Astrocyte (in vitro differentiated cells and primary cell): Measurements from ENCODE around the gene RBM17. TPM values are rescaled to one million over a fixed set of nuclear protein-coding genes. Genes with fewer than 3 reads are reported as not detected.

ENCODE experiments used
- DNase-seq: peaks from one replicate; pipeline ENCODE4 v3.0.0-alpha.2; 2010; ENCODE audit warnings: low read depth
- FAIRE-seq: peaks from 2 replicates; lab custom pipeline; 2011; peaks lifted over from hg19 to GRCh38; lab: Jason Lieb, UNC
- H2AFZ ChIP-seq: 2 replicates; pipeline ENCODE4 v1.6.0; 2012; ENCODE audit warnings: low read depth, low read length, inconsistent platforms
- H3K27ac ChIP-seq: 2 replicates; pipeline ENCODE4 v1.5.1; 2011; ENCODE audit warnings: low read depth, low read length, inconsistent platforms
- H3K27me3 ChIP-seq: 2 replicates; pipeline ENCODE4 v1.6.0; 2011; ENCODE audit warnings: low read length, inconsistent platforms; ENCODE audit not compliant: insufficient read depth
- H3K36me3 ChIP-seq: 2 replicates; pipeline ENCODE4 v1.5.1; 2011; ENCODE audit warnings: low read length, inconsistent platforms; ENCODE audit not compliant: insufficient read depth
- H3K4me1 ChIP-seq: 2 replicates; pipeline ENCODE4 v1.5.1; 2011; ENCODE audit warnings: low read length, inconsistent platforms; ENCODE audit not compliant: insufficient read depth
- H3K4me2 ChIP-seq: 2 replicates; pipeline ENCODE4 v1.6.0; 2012; ENCODE audit warnings: low read length, inconsistent platforms
- H3K4me3 ChIP-seq: 2 replicates; pipeline ENCODE4 v1.5.1; 2011; ENCODE audit warnings: low read depth, mild to moderate bottlenecking, low read length, inconsistent platforms; ENCODE audit not compliant: insufficient read depth
- H3K79me2 ChIP-seq: 2 replicates; pipeline ENCODE4 v1.6.0; 2012; ENCODE audit warnings: mild to moderate bottlenecking, low read length, inconsistent platforms; ENCODE audit not compliant: insufficient read depth
- H3K9ac ChIP-seq: 2 replicates; pipeline ENCODE4 v1.6.0; 2012; ENCODE audit warnings: mild to moderate bottlenecking, low read length, inconsistent platforms
- H3K9me3 ChIP-seq: 2 replicates; pipeline ENCODE4 v1.5.1; 2012; ENCODE audit warnings: low read depth, mild to moderate bottlenecking, low read length, inconsistent platforms; ENCODE audit not compliant: insufficient read depth
- H4K20me1 ChIP-seq: 2 replicates; pipeline ENCODE4 v1.6.0; 2012; ENCODE audit warnings: low read length, inconsistent platforms; ENCODE audit not compliant: insufficient read depth
- H3K27ac Mint-ChIP-seq: one replicate; pipeline ENCODE4 v1.8.0; 2021; ENCODE audit warnings: mild to moderate bottlenecking, mixed read lengths; ENCODE audit not compliant: unreplicated experiment
- H3K27me3 Mint-ChIP-seq: one replicate; pipeline ENCODE4 v1.8.0; 2021; ENCODE audit warnings: low read depth, mixed read lengths; ENCODE audit not compliant: unreplicated experiment
- H3K36me3 Mint-ChIP-seq: one replicate; pipeline ENCODE4 v1.8.0; 2021; ENCODE audit warnings: low read depth, mixed read lengths; ENCODE audit not compliant: unreplicated experiment
- H3K4me1 Mint-ChIP-seq: one replicate; pipeline ENCODE4 v1.8.0; 2021; ENCODE audit warnings: low read depth, mixed read lengths; ENCODE audit not compliant: unreplicated experiment
- H3K4me3 Mint-ChIP-seq: one replicate; pipeline ENCODE4 v1.8.0; 2021; ENCODE audit warnings: mild to moderate bottlenecking, moderate library complexity, mixed read lengths; ENCODE audit not compliant: unreplicated experiment
- H3K9me3 Mint-ChIP-seq: one replicate; pipeline ENCODE4 v1.8.0; 2021; ENCODE audit warnings: mild to moderate bottlenecking, mixed read lengths; ENCODE audit not compliant: unreplicated experiment
- CTCF ChIP-seq: IDR thresholded peaks from 2 replicates; pipeline ENCODE4 v1.5.1; 2011; ENCODE audit warnings: low read depth, mild to moderate bottlenecking, inconsistent platforms, low read length, moderate library complexity; ENCODE audit not compliant: insufficient read depth
- EZH2 ChIP-seq: IDR thresholded peaks from 2 replicates; pipeline ENCODE4 v1.6.1; 2012; ENCODE audit warnings: mild to moderate bottlenecking, low read length, inconsistent platforms; ENCODE audit not compliant: insufficient read depth
- total RNA-seq: library from RNA; stranded (reverse); gene quantifications from 2 replicates; pipeline ENCODE4 v1.2.1, GENCODE V29; 2021

The RBM17 gene
- total RNA-seq, 1 donor from 2014 or later = 71.3 TPM

DNA sequence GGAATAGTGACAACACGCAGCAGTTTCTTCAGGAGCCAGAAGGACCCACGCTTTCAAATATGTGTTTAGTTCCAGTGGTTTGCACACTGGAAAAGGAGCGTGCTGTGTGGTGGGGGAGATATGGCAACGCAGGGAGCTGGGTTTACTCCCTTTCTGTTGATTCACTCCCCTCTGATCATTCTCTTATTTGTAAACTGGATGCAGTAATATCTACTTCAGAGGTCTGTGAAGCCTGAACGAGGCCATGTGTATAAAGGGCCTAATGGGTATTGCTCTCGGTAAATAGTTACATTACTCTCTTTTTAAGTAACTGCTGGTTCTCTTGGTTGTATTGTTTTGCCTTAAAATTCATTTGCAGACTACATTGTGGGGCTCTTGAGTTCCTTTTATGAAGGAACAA is 19.2 kb downstream of the RBM17 start:
- H3K4me3 Mint-ChIP-seq = no peak overlapping the region
- Histone ChIP-seq H3K4me3 (no peak overlapping the region), H2AFZ (no peak overlapping the region), H3K36me3 (peaks cover 50% of the 10 kb centered on the region), H3K9ac (no peak overlapping the region), H3K27me3 (no peaks in the 10 kb centered on the region), H3K9me3 (no peaks in the 10 kb centered on the region), H3K4me1 (no peaks in the 10 kb centered on the region), H3K79me2 (peaks cover 17% of the 10 kb centered on the region), H3K27ac (no peak overlapping the region), H3K4me2 (no peak overlapping the region), H4K20me1 (peaks cover 40% of the 10 kb centered on the region)
- peaks cover 3% of the 10 kb centered on the region for H3K4me1 Mint-ChIP-seq
- no peak overlapping the region for H3K27ac Mint-ChIP-seq
- H3K27me3 Mint-ChIP-seq = no peaks in the 10 kb centered on the region
- TF ChIP-seq EZH2 = no peak
- TF ChIP-seq CTCF = no peak
- H3K9me3 Mint-ChIP-seq = no peaks in the 10 kb centered on the region
- peaks cover 9% of the 10 kb centered on the region for H3K36me3 Mint-ChIP-seq
- no peak for DNase-seq
- FAIRE-seq = no peak

- H3K27me3 ChIP-seq = no peaks in the 10 kb centered on the region
- H2AFZ ChIP-seq = no peak overlapping the region
- TF ChIP-seq CTCF (peak; percentile 73), EZH2 (no peak)
- no peaks in the 10 kb centered on the region for H3K9me3 ChIP-seq
- no peak overlapping the region for H3K4me3 Mint-ChIP-seq
- no peaks in the 10 kb centered on the region for H3K4me1 ChIP-seq
- no peak overlapping the region for H3K4me2 ChIP-seq
- H3K9me3 Mint-ChIP-seq = no peaks in the 10 kb centered on the region
- H3K27ac ChIP-seq = no peak overlapping the region
- H4K20me1 ChIP-seq = peaks cover 37% of the 10 kb centered on the region
- peak overlapping the region; percentile 50 for H3K27ac Mint-ChIP-seq
- H3K9ac ChIP-seq = no peak overlapping the region
- peaks cover 14% of the 10 kb centered on the region for H3K79me2 ChIP-seq
- no peaks in the 10 kb centered on the region for H3K27me3 Mint-ChIP-seq
- H3K4me3 ChIP-seq = no peak overlapping the region
- H3K4me1 Mint-ChIP-seq = peaks cover 3% of the 10 kb centered on the region
- H3K36me3 ChIP-seq = peaks cover 56% of the 10 kb centered on the region
- H3K36me3 Mint-ChIP-seq = peaks cover 9% of the 10 kb centered on the region
- DNase-seq (peak; percentile 14), FAIRE-seq (peak; percentile 75)
These were observed 20.0 kb downstream of the RBM17 start for GRCh38 chr10:6108631-6109443.

DNA sequence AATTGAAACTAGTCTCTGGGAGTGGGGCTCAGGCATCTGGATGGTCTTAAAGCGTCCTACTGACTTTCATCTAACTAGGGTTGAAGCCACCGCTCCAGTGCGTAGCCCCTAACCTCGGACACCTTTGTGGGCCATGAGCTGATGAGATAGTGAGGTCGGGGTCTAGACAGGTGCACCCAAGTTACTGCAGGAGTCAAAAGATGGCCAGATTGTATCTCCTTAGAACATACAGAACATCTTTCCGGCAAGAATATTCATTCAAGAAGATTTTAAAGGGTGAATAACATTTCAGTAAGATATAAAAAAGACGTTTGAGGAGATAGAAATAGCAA is 20.6 kb downstream of the RBM17 start:
- H3K27me3 Mint-ChIP-seq = no peaks in the 10 kb centered on the region
- peaks cover 3% of the 10 kb centered on the region for H3K4me1 ChIP-seq
- DNase-seq (no peak), FAIRE-seq (no peak)
- H3K79me2 ChIP-seq = peaks cover 14% of the 10 kb centered on the region
- no peak overlapping the region for H3K9ac ChIP-seq
- no peak overlapping the region for H3K4me3 Mint-ChIP-seq
- no peaks in the 10 kb centered on the region for H3K27me3 ChIP-seq
- H2AFZ ChIP-seq = no peak overlapping the region
- peaks cover 9% of the 10 kb centered on the region for H3K36me3 Mint-ChIP-seq
- peaks cover 61% of the 10 kb centered on the region for H3K36me3 ChIP-seq
- TF ChIP-seq CTCF (no peak), EZH2 (no peak)
- no peak overlapping the region for H3K4me3 ChIP-seq
- H4K20me1 ChIP-seq = peaks cover 37% of the 10 kb centered on the region
- no peak overlapping the region for H3K27ac ChIP-seq
- no peaks in the 10 kb centered on the region for H3K9me3 Mint-ChIP-seq
- H3K4me2 ChIP-seq = no peak overlapping the region
- H3K27ac Mint-ChIP-seq = no peak overlapping the region
- peaks cover 6% of the 10 kb centered on the region for H3K4me1 Mint-ChIP-seq
- H3K9me3 ChIP-seq = no peaks in the 10 kb centered on the region
